Epidermal melanocyte (primary cell): ENCODE results near the gene IMPDH2.

Experiments used
- DNase-seq: peaks from one replicate; pipeline ENCODE4 v3.0.0; 2011; ENCODE audit warnings: low spot score; ENCODE audit not compliant: insufficient read length

The IMPDH2 gene

DNA sequence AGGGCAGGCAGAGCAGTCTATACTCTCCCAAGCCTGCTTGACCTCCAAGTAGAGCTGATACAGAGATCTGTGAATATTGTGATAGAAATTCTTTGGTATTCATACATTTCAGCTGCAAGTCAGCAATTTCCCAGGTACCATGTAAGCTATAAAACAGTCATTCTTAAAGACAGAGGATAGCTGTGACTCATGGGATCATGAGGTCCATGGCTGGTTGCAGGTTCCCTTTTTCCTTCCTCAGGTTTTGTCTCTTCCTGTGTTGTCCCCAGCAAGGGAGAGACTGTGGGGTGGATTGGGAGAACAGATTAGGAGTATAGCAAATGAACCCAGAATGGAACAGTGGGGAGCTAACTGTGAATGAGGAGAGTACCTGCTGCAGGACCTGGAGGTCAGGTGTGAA lies 44.5 kb downstream of the IMPDH2 start:
- no peak for DNase-seq

DNA sequence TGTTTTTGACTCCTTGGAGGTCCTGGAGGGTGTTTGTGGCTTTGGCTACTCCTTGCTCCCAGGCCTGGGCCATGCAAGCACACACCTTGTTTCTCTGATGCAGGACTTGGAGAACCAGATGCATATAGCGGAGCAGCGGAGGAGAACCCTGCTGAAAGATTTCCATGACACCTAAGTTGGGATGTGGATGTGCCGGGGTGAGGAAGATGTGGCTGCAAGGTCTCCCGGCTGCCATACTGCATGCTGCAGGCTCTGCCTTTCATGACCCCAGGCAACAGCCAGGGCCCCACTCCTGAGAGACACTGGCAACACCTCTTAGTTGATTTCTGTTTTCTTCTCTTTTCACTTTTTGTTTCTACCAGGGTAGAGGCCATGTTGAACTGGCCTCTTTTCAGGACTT lies 46.1 kb downstream of the IMPDH2 start:
- no peak for DNase-seq

DNA sequence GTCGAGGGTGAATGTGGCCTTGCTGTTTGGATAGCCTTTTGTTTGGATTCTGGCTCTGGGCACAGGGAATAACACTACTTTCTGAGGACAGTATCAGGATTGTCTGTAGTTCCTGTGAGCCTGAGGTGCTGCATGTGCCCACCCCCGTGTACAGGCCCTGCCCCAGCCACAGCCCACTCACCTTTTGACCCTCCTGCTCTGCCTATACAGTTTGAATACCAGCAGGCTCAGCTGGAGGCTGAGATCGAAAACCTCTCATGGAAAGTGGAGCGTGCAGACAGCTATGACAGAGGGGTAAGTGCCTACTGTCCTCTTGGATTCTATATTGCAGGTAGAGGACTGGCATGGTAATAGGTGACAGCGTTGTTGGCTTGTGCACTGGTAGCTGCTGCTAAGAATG lies 46.5 kb downstream of the IMPDH2 start:
- no peak for DNase-seq

DNA sequence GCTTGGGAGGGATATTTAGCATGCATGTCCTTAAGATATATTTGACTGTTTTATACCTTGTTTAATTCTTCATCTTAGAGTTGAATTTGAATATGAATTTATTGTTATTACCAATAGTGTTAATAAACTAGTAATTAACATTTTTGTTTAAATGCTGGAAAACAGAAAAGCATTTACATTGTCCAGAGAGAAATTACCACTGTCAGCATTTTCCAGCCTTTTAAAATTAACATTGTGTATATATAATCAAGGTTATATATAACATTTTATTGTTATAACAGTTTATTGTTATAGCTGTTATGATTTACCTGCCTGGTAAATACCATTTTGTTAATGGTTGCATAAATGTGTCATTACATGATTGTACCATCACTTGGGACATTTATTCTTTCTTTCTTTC lies 47.2 kb downstream of the IMPDH2 start:
- no peak for DNase-seq

DNA sequence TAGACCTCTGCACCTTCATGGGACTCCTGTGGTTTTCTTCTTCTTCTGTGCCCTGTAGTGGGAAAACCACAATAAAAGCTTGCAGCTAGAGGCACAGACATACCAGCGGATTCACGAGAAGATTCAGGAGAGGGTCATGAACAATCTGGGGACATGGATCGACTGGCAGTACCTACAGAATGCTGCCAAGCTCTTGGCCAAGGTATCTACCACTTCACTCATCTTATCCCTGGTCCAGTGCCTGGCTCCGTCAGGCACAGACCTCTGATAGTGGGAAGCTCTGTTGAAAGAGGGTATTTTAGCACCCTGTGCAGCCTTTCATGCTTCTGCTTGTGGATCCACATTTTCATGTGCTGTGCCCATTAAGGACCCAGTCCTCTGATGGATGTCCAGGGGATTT lies 48.9 kb downstream of the IMPDH2 start:
- DNase-seq = no peak

DNA sequence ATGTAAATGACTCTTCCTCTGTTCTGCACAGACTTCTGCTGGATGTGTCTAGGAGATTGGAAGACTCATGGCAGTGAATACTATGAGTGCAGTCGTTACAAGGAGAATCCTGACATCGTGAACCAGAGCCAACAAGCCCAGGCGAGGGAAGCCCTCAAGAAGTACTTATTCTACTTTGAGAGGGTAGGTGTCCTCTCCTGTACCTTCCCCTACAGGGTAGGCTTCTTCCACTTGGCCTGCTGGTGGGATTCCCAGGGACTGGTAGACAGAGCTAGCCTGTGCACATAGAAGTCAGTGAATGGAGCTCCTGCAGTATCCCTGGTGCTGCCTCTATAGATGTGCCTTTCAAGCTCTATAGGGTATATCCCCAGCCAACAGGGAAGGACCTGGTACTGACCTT lies 49.7 kb downstream of the IMPDH2 start:
- DNase-seq = no peak
